NCI-H345 treated with DMSO at 0.1 percent for 48 hours (cell line): ENCODE results near the gene GTSF1L.
A peak's percentile ranks its signal among the peaks of the same experiment; 100 is the strongest.

Source experiments
- DNase-seq: peaks from one replicate; lab custom pipeline; 2025; ENCODE audit not compliant: unreplicated experiment; lab: John Stamatoyannopoulos, UW

GTSF1L gene

DNA sequence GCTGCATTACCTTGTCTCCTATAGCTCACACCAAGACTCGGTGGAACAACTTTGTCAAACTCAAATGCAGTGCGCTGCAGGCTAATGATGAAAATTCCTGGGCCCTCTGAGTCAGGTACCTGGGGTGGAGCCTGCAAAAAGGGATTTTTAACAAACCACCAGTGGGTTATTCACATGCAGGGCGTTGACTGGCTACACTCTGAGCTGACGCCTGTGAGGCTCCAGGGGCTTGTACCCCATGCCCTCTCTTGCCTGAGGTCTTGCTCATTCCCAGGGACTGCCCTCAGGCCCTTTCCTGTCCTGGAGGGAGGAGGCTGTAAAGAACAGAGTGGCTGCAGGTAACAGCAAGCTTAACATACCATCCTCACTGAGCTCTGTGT, 9.2 kb downstream of the GTSF1L start:
- no peak for DNase-seq

DNA sequence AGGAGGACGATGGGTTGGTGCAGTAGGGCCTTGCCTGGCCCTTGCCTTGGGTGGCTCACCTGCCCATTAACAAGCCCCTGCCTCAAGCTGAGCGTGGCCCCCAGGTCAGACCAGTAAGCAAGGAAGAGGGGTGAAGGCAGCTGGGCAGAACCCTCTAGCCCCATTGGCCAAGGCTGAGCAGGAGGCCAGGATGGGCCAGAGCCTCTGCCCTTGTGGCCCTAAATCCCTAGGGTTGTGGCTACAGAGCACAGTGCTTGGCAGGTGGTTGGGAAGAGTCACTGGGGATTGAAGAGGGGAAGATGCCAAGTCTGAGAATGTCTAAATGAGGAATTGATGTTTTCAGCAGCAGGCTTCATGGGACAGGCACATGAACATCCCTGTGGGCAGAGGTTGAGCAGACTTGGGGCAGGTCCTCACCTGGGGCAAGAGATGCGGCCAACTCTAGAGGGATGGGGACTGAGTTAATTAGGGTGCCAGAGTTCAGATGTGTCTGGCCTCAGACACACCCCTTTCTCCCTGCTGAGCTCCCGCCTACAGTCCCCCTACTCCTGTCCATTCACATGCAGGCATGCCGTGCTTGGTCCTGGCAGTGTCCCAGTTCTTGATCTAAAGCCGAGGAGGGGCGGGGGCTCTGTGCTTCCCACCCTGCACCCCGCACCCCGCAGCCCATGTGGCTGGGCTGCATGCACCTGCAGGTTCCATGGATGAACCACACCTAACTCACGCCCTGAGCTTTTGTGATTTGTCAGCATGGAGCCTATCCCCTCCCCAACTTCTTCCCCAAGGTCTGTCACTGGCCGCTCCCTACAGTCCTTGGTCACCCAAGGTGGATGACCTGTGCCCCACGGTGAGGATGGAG, 9.8 kb downstream of the GTSF1L start:
- DNase-seq, result no peak

DNA sequence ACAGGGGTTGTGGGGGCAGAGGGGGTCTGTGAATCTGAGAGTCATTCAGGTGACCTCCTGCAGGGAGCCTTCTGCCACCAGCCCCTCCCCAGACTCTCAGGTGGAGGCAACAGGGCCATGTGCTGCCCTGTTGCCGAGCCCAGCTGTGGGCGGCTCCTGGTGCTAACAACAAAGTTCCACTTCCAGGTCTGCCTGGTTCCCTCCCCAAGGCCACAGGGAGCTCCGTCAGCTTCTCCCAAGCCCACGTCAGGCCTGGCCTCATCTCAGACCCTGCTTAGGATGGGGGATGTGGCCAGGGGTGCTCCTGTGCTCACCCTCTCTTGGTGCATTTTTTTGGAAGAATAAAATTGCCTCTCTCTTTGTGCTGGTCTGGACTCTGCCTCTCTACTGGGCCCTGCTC, 10.7 kb downstream of the GTSF1L start:
- no peak for DNase-seq

DNA sequence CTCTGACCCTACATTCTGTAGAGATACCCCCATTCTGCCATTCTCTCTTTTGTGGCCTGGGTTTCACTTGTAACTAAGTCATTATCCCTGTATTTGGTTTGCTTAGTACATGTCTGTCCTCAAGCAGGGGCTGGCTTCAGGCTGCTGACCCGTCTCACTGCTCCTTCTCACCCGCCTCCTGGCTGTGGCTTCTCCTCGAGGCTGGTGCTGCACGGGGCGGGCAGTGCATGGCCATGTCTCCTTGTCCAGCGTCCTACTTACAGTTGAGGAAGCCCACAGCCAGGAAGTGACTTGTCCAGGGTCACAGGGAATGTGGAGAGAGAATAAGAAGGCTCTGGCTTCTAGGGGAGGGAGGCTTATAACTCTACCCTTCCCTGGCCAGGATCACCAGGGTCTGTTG, 11.3 kb downstream of the GTSF1L start:
- DNase-seq, result no peak

DNA sequence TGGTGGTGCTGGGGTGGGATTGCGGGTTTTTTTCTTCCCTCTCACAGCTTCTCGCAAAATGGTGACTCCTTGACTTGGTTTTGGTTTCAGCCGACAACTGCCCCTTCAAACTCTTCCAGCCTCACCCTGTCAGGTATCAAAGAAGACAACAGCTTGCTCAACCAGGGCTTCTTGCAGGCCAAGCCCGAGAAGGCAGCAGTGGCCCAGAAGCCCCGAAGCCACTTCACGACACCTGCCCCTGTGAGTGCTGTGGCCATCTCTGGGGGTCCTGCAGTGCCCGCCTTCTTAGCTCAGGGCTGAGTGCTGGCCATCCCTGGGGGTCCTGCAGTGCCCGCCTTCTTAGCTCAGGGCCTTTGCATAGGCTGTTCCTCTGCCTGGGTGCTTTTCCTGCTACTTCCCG, 11.8 kb downstream of the GTSF1L start:
- DNase-seq, result no peak

DNA sequence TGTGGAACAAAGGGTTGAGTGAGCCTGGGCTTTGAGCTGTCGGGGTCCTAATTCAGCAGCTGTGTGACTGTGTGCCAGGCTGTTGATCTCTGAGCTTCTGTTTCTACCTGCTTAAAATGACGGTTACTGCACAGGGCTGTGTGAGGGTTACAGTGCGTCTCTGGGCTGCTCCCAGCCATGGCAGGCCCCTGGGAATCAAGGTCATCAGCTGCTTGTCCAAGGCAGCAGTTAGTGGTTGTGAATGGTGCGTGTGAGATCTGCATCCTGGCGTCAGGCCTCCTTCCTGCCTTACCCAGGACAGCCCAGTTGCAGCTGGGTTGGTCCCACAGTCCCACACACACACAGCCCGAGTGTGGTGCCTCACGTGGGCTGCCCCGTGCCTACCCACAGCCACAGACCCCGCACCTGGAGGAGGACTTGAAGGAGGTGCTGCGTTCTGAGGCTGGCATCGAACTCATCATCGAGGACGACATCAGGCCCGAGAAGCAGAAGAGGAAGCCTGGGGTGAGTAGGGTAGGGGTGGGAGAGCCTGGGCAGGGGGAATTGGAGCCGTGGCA, 15.6 kb downstream of the GTSF1L start:
- DNase-seq, result no peak

DNA sequence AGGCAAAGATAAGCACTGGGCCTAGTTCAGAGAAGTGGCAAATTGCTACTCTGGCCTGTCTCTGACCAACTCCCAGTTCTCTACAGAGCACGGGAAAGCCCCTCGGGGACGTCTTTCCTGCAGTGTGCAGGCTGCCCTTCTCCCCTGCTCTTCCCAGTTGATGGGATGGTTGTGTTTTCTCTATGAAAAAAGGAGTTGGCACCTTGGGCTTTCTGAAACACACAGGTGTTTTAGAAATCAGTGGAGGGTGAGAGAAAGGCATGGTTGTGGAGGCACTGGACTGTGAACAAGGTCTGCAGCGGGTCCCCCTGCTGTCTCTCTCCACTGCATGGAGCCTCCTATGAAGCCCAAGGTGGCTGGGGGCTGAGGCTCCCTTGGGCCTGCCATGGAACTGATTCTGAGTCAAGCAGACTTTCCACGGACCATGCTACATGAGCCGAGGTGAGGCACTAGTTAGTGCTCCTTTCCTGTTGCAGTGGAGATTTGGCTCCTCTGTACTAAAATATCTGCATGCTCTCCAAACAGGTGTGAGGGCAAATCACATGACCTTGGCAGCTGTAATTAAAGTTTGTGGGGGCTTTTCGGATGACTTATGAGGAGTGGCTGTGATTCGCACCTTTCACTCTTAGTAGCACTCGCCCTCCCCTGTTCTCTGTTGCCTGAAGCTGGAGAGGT, 16.3 kb downstream of the GTSF1L start:
- DNase-seq, result no peak

DNA sequence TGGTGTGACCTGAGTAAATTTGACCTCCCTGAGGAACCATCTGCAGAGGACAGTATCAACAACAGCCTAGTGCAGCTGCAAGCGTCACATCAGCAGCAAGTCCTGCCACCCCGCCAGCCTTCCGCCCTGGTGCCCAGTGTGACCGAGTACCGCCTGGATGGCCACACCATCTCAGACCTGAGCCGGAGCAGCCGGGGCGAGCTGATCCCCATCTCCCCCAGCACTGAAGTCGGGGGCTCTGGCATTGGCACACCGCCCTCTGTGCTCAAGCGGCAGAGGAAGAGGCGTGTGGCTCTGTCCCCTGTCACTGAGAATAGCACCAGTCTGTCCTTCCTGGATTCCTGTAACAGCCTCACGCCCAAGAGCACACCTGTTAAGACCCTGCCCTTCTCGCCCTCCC, 24.3 kb downstream of the GTSF1L start:
- DNase-seq, result no peak

DNA sequence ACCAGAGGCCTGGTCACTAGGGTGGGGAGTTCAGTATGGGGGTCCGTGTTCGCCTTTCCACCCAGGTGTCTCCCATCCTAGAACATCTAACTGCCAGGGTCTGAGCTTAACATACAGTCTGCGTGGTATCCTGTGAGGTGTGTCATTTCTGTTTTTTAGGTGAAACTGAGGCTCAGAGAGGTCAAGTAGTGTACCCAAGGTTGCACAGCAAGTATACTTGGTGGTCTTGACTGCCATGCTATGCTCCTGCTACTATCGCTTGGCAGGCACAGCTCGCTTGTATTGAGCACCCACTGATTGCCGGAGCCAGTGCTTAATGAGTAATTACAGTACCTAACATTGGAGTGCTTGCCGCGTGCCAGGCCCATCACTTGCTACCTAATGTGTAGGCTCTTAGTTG, 26.2 kb downstream of the GTSF1L start:
- DNase-seq, result no peak

DNA sequence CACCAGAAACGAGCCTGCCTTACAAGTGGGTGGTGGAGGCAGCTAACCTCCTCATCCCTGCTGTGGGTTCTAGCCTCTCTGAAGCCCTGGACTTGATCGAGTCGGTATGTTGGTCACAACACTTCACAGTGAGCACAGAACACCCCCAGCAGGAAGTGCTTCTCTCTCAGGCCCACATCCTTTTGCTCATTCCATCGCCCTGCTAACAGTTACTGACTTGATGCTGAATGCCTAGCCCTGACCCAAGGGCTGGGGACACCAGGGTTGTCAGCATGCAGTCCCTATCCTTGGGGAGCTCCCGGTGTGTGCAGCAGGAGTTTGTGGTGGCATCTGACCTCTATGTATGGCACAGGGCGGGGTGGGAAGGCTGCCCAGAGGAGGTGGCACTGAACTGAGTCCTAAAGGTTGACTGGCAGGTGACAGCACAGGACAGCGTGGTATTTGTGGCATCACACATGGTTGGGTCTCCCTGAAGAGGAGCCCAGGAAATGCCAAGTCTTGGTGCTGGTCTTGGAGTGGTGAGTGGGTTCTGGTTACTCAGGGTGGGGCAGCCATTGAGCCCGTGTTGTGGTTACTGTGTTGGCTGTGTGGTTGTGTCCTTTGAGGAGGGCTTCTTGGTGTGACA, 26.7 kb downstream of the GTSF1L start:
- no peak for DNase-seq

DNA sequence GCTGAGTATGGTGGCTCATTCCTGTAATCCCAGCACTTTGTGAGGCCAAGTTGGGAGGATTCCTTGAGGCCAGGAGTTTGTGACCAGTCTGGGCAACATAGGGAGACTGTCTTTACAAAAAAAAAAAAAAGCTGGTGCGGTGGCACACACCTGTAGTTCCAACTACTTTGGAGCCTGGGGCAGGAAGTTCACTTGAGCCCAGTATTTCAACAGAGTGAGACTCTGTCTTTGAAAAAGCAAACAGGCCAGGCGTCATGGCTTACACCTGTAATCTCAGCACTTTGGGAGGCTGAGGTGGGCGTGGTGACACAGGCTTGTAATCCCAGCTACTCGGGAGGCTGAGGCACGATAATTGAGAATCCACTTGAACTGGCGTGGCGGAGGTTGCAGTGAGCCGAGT, 31.2 kb downstream of the GTSF1L start:
- no peak for DNase-seq

DNA sequence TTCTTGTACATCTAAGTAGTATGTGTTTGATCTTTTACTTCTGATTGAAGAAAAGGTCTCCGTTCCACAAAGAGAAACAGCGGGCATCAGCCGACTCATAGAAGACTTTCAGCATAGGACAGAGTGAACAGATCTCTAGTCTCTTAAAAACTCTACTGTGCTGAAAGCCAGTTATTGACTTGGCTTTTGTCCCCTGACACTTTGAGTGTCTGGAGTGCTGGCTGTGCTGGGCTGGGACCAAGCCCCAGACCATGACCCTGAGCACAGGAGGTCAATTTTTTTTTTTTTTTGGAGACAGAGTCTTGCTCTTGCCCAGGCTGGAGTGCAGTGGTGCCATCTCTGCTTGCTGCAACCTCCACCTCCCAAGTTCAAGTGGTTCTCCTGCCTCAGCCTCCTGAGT, 32.0 kb downstream of the GTSF1L start:
- no peak for DNase-seq

DNA sequence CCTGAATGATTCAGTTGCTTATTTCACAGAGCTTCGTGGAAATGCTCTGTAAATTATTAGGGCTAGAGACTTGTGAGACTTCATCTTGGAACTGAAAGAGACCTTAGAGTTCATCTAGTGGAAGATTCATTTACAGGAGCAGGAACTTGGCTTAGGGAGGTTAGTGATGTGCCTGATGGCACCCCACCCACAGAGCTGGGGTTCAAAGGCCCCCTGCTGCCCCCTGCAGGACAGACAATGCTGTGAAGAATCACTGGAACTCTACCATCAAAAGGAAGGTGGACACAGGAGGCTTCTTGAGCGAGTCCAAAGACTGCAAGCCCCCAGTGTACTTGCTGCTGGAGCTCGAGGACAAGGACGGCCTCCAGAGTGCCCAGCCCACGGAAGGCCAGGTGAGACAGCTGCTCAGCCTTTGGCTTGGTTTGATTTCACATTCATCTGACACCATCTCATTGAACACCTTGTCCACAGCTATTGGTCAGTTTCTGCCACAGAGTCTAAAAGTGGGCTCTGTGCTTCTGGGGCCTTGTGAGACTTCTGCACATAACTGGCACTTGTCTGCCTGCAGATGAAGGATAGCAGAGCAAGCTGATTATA, 34.8 kb downstream of the GTSF1L start:
- peak; percentile 8 for DNase-seq

DNA sequence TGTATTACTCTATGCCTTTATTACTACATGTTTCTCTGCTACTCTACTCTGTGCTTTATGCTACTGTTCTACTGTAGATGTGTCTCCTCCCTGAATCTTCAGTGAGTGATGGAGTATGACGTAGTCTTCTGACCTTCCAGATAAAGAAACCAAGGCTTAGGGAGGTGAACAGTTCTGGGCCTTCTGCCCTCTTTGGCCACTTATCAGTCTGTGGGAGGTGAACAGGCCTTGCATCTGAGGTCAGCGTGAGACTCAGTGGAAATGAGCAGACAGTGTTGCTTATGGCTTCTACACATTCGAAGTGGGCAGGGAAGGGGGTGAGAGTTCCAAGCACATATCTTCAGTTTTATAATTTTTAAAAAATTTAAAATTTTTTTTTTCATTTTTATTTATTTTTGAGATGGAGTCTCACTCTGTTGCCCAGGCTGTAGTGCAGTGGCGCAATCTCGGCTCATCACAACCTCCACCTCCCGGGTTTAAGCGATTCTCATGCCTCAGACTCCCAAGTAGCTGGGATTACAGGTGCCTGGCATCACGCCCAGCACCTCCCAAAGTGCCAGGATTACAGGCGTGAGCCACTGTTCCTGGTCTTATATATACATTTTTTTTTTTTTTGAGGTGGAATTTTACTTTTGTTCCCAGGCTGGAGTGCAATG, 35.7 kb downstream of the GTSF1L start:
- DNase-seq, result no peak

DNA sequence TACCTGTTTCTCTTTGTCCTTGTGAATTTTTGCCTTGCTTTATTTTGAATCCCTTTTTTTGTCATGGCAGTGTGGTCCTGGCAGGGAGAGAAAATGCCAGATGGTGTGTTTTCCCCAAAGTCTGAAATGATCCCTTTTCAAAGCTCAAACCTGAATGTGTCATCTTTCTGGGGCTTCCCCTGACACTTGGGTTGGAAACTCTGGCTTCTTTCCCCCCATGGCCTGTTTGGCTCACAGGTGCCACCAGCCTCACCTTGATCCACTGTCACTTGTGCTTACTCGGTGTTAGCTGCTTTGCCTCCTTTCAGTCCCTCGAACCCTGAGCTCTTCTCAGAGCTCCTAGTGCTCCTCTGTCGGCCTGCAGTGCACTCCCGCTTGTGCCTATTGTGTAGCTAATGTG, 37.6 kb downstream of the GTSF1L start:
- DNase-seq, result no peak

DNA sequence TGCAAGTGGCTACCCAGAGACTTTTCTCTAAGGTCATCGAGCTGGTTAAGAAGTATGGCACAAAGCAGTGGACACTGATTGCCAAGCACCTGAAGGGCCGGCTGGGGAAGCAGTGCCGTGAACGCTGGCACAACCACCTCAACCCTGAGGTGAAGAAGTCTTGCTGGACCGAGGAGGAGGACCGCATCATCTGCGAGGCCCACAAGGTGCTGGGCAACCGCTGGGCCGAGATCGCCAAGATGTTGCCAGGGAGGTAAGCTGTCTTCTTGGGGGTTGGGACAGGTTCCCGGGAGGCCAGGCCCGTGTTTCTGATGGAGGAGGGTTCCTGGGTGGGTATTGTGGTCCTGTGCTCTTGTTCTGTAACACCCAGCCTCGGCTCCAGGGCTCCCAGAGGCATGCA, 40.0 kb downstream of the GTSF1L start:
- no peak for DNase-seq

DNA sequence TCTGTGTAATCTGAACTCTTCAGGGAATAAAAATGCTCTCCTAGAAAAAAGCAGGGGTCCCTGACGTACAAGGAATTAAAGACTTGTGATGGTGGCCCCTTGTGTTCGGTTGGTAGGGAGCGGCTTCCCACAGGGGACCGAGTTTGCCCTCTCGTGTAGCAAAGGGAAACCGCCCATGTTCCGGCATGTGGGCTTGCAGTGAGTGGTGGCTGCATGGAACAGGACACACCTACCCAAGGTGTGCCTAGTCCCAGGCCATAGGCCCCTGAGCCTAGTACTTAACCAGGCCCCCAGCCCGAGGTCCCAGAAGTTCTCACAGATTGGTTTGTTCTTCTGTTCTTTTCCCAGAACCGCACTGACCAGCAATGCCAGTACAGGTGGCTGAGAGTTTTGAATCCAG, 44.4 kb downstream of the GTSF1L start:
- DNase-seq, result no peak

DNA sequence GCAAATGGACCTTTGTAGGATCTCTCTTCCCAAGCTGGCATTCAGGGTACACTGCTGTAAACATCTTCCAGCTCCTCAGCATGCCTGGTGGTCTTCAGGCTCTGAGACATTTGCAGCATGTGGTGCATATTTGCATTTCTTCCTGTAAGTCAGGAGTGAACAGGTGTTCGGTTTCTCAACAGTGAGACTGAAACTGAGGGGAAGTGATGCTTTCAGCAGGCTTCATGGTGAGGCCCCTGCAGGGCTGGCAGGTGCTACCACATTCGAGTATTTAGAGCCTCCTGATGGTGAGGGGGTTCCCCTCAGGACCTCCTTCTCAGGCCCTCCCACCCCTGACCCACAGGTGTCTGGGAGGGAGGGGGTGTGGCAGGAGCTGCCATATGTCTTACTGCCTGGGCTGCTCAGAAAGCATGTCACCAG, 44.8 kb downstream of the GTSF1L start:
- DNase-seq, result peak; percentile 90

DNA sequence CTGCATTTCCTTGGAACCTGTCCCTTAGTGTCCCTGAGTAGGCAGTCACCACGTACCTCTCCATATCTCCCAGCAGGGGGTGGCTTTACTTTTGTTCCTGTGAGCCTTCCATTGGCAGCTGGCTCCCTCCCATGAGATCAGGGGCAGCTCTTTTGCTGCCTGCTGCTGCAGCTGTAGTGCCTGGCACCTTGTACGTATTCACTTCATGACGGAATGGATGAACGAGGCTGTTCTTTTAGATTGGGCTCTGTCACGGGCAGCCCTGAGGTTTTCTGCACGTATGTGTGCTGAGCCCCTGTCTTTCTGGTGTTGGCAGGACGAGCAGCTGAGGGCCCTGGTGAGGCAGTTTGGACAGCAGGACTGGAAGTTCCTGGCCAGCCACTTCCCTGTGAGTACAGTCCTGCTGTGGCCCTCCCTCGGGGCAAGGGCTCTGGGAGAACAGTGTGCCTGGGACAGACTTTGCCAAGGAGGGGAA, 45.3 kb downstream of the GTSF1L start:
- peak; percentile 94 for DNase-seq

DNA sequence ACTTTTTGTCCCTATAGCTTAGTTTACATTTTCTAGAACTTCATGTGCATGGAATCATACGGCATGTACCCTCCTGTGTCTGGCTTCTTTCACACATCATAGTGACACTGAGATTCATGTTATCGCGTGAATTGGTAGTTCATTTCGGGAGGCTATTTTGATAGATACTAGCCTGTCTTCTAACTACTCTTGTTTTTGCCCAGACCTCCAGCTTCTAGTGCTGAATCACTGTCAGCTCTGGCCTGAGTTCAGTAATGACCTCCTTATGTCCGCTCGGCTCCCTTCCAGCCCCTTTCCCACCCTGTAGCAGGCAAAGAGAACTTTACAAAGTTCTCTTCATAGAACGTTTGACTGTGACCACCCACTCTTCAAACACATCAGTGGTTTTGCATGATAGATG, 45.8 kb downstream of the GTSF1L start:
- DNase-seq, result no peak

DNA sequence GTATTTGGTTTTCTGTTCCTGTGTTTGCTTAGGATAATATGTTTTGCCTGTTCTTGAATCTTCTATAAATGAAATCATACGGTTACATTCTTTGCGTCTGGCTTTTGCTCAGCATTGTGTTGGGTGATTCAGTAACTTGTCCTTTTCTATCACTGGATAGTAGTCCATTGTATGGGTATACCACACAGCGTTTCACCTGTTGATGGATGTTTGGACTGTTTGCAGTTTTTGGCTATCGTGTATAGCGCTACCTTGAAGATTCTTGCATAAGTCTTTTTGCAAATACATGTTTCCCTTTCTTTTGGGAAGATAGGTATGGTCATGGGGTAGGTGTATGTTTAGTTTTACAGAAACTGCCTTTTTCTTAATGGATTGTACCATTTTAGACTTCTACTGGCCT, 50.4 kb downstream of the GTSF1L start:
- no peak for DNase-seq
